Mucosa of stomach (tissue), 1 donor: ENCODE measurements around the gene NDEL1.

Experiments used
- H3K27me3 ChIP-seq: one replicate; pipeline ENCODE4 v1.7.0; 2013; ENCODE audit warnings: mild to moderate bottlenecking, low read length; ENCODE audit not compliant: control insufficient read depth, insufficient read depth
- H3K36me3 ChIP-seq: one replicate; pipeline ENCODE4 v1.7.0; 2013; ENCODE audit warnings: low read length; ENCODE audit not compliant: control insufficient read depth, insufficient read depth
- H3K4me1 ChIP-seq: one replicate; pipeline ENCODE4 v1.7.0; 2013; ENCODE audit warnings: mild to moderate bottlenecking, low read length; ENCODE audit not compliant: control insufficient read depth, insufficient read depth
- H3K4me3 ChIP-seq: one replicate; pipeline ENCODE4 v1.7.0; 2013; ENCODE audit warnings: low read length
- H3K9ac ChIP-seq: one replicate; pipeline ENCODE4 v1.7.0; 2013; ENCODE audit warnings: mild to moderate bottlenecking, low read length, moderate library complexity
- H3K9me3 ChIP-seq: one replicate; pipeline ENCODE4 v1.7.0; 2013; ENCODE audit warnings: mild to moderate bottlenecking, low read length, moderate library complexity; ENCODE audit not compliant: control insufficient read depth
- donor health status: Pancreatic carcinoma.

NDEL1 gene

GRCh38 chr17:8444494-8444893 is 8.8 kb downstream of the NDEL1 start:
- no peak overlapping the region for H3K9ac ChIP-seq
- no peaks in the 10 kb centered on the region for H3K36me3 ChIP-seq
- no peaks in the 10 kb centered on the region for H3K27me3 ChIP-seq
- no peaks in the 10 kb centered on the region for H3K9me3 ChIP-seq
- no peak overlapping the region for H3K4me3 ChIP-seq
- no peaks in the 10 kb centered on the region for H3K4me1 ChIP-seq

GRCh38 chr17:8445536-8445935 is 9.9 kb downstream of the NDEL1 start:
- Histone ChIP-seq H3K36me3 (no peaks in the 10 kb centered on the region), H3K4me3 (no peak overlapping the region), H3K9ac (no peak overlapping the region), H3K27me3 (no peaks in the 10 kb centered on the region), H3K9me3 (no peaks in the 10 kb centered on the region), H3K4me1 (no peaks in the 10 kb centered on the region)

GRCh38 chr17:8447799-8448198 is 12.1 kb downstream of the NDEL1 start:
- H3K9ac ChIP-seq, result no peak overlapping the region
- H3K4me1 ChIP-seq, result no peaks in the 10 kb centered on the region
- H3K4me3 ChIP-seq, result no peak overlapping the region
- H3K9me3 ChIP-seq, result no peaks in the 10 kb centered on the region
- H3K27me3 ChIP-seq, result no peaks in the 10 kb centered on the region
- H3K36me3 ChIP-seq, result no peaks in the 10 kb centered on the region

- Histone ChIP-seq H3K4me3 (no peak overlapping the region), H3K9me3 (no peaks in the 10 kb centered on the region), H3K27me3 (no peaks in the 10 kb centered on the region), H3K4me1 (no peaks in the 10 kb centered on the region), H3K9ac (no peak overlapping the region), H3K36me3 (no peaks in the 10 kb centered on the region)
These were observed 12.6 kb downstream of the NDEL1 start for GRCh38 chr17:8448310-8448709.

DNA sequence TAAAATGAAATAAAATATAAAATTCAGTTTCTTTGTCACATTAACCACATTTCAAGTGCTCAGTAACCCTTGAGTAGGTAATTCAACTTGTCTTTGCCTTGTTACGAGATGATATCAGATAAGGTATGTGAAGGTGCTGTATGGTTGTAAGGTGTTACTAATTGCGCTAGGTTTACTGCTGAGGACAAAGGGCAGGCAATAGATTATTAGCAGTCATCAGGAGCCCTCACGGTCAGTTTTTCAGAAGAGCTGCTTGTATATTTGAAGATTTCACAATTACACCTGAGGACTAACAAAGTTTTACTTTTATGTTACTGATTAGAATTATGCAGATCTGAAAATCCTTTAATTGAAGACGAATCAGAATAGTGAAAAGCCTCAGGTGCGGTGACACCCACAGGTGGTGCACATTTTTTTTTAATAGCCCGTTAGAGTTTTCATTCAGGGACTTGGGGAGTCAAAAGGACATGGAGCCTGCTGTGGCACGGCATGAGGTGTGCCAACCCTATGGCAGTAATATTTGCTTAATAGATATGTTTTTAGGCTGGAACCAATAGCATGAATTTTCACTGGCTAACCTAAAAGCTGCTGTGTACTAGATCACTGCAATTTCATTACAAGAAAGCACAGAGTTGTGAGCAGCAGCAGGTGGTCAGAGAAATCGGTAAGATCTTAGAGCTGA is 16.4 kb downstream of the NDEL1 start:
- no peaks in the 10 kb centered on the region for H3K9me3 ChIP-seq
- H3K27me3 ChIP-seq, result no peaks in the 10 kb centered on the region
- H3K36me3 ChIP-seq, result peaks cover 13% of the 10 kb centered on the region
- no peaks in the 10 kb centered on the region for H3K4me1 ChIP-seq
- H3K4me3 ChIP-seq, result no peak overlapping the region
- no peak overlapping the region for H3K9ac ChIP-seq

DNA sequence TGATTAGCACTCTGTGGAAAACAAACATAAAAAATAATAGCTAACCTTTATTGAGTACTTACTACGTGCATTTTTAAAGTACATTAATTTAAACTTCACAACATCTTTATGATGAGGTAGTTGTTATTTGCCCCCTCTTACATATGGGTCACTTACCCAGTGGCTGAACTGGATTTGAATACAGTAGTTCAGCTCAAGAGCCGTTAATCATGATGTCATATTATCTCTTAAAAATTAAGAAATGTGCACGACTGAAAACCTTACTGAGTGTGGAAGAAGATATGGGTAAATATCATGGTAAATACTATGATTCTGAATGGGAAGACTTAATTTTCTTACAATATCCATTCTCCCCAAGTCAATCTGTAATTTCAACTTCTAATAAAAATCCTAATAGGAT is 17.6 kb downstream of the NDEL1 start:
- H3K4me1 ChIP-seq, result no peaks in the 10 kb centered on the region
- H3K9me3 ChIP-seq, result no peaks in the 10 kb centered on the region
- H3K9ac ChIP-seq, result no peak overlapping the region
- peaks cover 13% of the 10 kb centered on the region for H3K36me3 ChIP-seq
- H3K4me3 ChIP-seq, result no peak overlapping the region
- H3K27me3 ChIP-seq, result no peaks in the 10 kb centered on the region

GRCh38 chr17:8455665-8456209 is 20.1 kb downstream of the NDEL1 start:
- H3K9me3 ChIP-seq, result no peaks in the 10 kb centered on the region
- no peaks in the 10 kb centered on the region for H3K4me1 ChIP-seq
- H3K4me3 ChIP-seq, result no peak overlapping the region
- H3K36me3 ChIP-seq, result peaks cover 17% of the 10 kb centered on the region
- H3K9ac ChIP-seq, result no peak overlapping the region
- no peaks in the 10 kb centered on the region for H3K27me3 ChIP-seq

DNA sequence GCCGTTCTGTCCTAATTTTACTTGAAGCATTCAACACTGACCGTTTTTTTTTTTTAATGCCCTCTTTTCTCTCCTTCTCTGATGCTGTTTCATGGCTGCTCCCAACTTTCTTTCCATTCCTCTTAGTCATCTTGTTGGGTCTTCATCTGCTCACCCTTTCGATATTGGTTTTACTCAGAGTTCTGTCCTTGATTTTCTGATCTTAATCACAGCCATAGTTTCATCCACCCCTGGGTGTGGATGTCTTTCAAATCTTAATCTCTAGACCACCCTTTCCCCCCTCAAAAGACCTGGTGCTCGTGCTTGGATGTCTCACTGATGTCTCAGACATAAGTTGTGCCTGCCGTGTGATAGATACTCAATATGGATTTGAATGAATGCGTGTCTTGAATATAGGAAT is 22.4 kb downstream of the NDEL1 start:
- no peaks in the 10 kb centered on the region for H3K9me3 ChIP-seq
- no peaks in the 10 kb centered on the region for H3K4me1 ChIP-seq
- no peaks in the 10 kb centered on the region for H3K27me3 ChIP-seq
- peaks cover 17% of the 10 kb centered on the region for H3K36me3 ChIP-seq
- H3K9ac ChIP-seq, result no peak overlapping the region
- no peak overlapping the region for H3K4me3 ChIP-seq

DNA sequence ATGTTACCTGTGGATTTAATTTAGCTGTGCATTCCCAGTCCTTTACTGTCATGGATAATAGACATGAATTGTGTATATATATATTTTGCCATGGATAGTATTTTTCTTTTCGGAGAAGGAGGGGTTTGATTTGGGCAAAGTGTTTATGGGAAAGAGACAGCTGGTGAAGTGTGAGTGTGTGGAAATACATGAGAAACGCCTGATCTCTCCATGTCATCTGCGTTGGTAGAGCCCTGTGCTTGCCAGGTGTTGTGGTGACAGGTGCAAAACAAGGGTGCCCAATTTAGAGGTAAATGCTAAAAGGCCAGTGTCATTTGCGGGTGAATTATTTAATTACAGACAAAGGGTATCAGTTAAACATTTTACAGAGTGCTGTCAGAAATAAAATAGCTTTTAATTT is 23.4 kb downstream of the NDEL1 start:
- peaks cover 17% of the 10 kb centered on the region for H3K36me3 ChIP-seq
- no peak overlapping the region for H3K9ac ChIP-seq
- no peaks in the 10 kb centered on the region for H3K27me3 ChIP-seq
- no peaks in the 10 kb centered on the region for H3K4me1 ChIP-seq
- no peak overlapping the region for H3K4me3 ChIP-seq
- no peaks in the 10 kb centered on the region for H3K9me3 ChIP-seq

DNA sequence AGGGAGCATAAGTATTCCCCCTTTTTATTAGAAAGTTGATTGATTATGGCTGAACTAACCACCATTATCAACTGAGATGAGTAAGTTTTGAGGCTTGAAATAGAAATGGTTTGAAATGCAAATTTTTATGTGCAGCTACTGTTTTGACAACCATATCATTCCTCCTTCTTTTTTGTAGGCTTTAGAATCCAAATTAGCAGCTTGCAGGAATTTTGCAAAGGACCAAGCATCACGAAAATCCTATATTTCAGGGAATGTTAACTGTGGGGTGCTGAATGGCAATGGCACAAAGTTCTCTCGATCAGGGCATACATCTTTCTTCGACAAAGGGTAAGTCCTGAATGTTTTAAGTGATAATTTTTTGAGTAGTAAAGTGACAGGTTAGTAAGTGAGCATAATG is 24.1 kb downstream of the NDEL1 start:
- Histone ChIP-seq H3K27me3 (no peaks in the 10 kb centered on the region), H3K4me1 (no peaks in the 10 kb centered on the region), H3K4me3 (no peak overlapping the region), H3K9ac (no peak overlapping the region), H3K9me3 (no peaks in the 10 kb centered on the region), H3K36me3 (peaks cover 13% of the 10 kb centered on the region)

- Histone ChIP-seq H3K36me3 (peaks cover 4% of the 10 kb centered on the region), H3K9ac (no peak overlapping the region), H3K4me3 (no peak overlapping the region), H3K27me3 (no peaks in the 10 kb centered on the region), H3K9me3 (no peaks in the 10 kb centered on the region), H3K4me1 (no peaks in the 10 kb centered on the region)
These were observed 26.9 kb downstream of the NDEL1 start for GRCh38 chr17:8462564-8462963.

- no peak overlapping the region for H3K4me3 ChIP-seq
- no peaks in the 10 kb centered on the region for H3K9me3 ChIP-seq
- no peaks in the 10 kb centered on the region for H3K27me3 ChIP-seq
- H3K36me3 ChIP-seq, result peaks cover 4% of the 10 kb centered on the region
- H3K4me1 ChIP-seq, result no peaks in the 10 kb centered on the region
- H3K9ac ChIP-seq, result no peak overlapping the region
These were observed 27.4 kb downstream of the NDEL1 start for GRCh38 chr17:8463099-8463498.

- H3K4me1 ChIP-seq, result no peaks in the 10 kb centered on the region
- peaks cover 4% of the 10 kb centered on the region for H3K36me3 ChIP-seq
- no peaks in the 10 kb centered on the region for H3K27me3 ChIP-seq
- H3K4me3 ChIP-seq, result no peak overlapping the region
- no peak overlapping the region for H3K9ac ChIP-seq
- H3K9me3 ChIP-seq, result no peaks in the 10 kb centered on the region
These were observed 29.3 kb downstream of the NDEL1 start for GRCh38 chr17:8464941-8465340.
